Transverse colon (tissue), 4 donors: Measurements from ENCODE around the gene PRDM2. TPM values are rescaled to one million over a fixed set of nuclear protein-coding genes. Genes with fewer than 3 reads are reported as not detected.

ENCODE experiments used
- DNase-seq: peaks from one replicate; pipeline ENCODE4 v3.0.0-alpha.2; 2019
- H3K27ac ChIP-seq, 4 donors: fragments of 200-600 bp; sonication (generic); 2 replicates each; pipeline ENCODE4 v1.5.1; 2016 to 2018; ENCODE audit warnings: inconsistent platforms in 4 of 4
- H3K27me3 ChIP-seq: fragments of 200-600 bp; sonication (generic); 2 replicates; pipeline ENCODE4 v1.5.1; 2017; ENCODE audit warnings: inconsistent platforms
- H3K36me3 ChIP-seq, 4 donors: fragments of 200-600 bp; sonication (generic); 2 replicates each; pipeline ENCODE4 v1.5.1; 2017 to 2019; ENCODE audit warnings: inconsistent platforms in 4 of 4
- H3K4me1 ChIP-seq, 4 donors: fragments of 200-600 bp; sonication (generic); 2 replicates each; pipeline ENCODE4 v1.5.1; 2017 to 2020; ENCODE audit warnings: inconsistent platforms in 4 of 4
- H3K4me3 ChIP-seq, 4 donors: fragments of 200-600 bp; sonication (generic); 1 replicate in 1 of 4; 2 replicates in 3 of 4; pipeline versions ENCODE4 v1.5.1 to v1.6.1; 2017 to 2019; ENCODE audit warnings: inconsistent platforms in 4 of 4
- H3K9me3 ChIP-seq, 2 donors: fragments of 200-600 bp; sonication (generic); 2 replicates each; pipeline ENCODE4 v1.5.1; 2017 to 2019; ENCODE audit warnings: inconsistent platforms in 2 of 2
- CTCF ChIP-seq, 5 experiments: fragments of 200-600 bp in 3 of 5; fragments of 450-650 bp in 2 of 5; sonication (generic) in 3 of 5; IDR thresholded peaks; 1 replicate in 2 of 5; 2 replicates in 3 of 5; pipeline ENCODE4 v1.5.1; 2016 to 2017; ENCODE audit warnings: antibody characterized with exemption in 5 of 5, inconsistent platforms in 3 of 5, mild to moderate bottlenecking in 2 of 5, moderate library complexity in 1 of 5
- EP300 ChIP-seq: sonication (generic); formaldehyde crosslinking; IDR thresholded peaks from one replicate; pipeline ENCODE4 v1.6.1; 2017; ENCODE audit warnings: antibody characterized with exemption, low read depth
- POLR2A ChIP-seq: fragments of 450-650 bp; IDR thresholded peaks from one replicate; pipeline ENCODE4 v1.6.1; 2016; ENCODE audit warnings: antibody characterized with exemption, mild to moderate bottlenecking, moderate library complexity
- POLR2AphosphoS5 ChIP-seq, 3 donors: sonication (generic); formaldehyde crosslinking; IDR thresholded peaks; one replicate each; pipeline ENCODE4 v1.6.1; 2016; ENCODE audit warnings: antibody characterized with exemption in 3 of 3
- WGBS, 2 donors: methylation state at CpG; one replicate each; pipeline ENCODE4 v1.1.5; 2018; ENCODE audit warnings: low coverage in 1 of 2; 5-methylcytosine and 5-hydroxymethylcytosine counted together
- in situ Hi-C, 4 donors: fragments of 200-750 bp; cut with MboI; loops; one replicate each; pipeline versions ENCODE4 v1.15.0 to v1.15.1; 2017; ENCODE audit warnings: low sequenced_read_pairs in 3 of 4, low pct_ligation_motif_present in 1 of 4, low pct_unique_long_range_greater_than_20kb in 1 of 4
- intact Hi-C: fragments of 100-400 bp; cut with DNase I; formaldehyde crosslinking; loops from one replicate; pipeline ENCODE4 v1.15.1; 2023; ENCODE audit warnings: low total_unique reads
- total RNA-seq, 4 donors: library from RNA; depleted of rRNA; stranded (reverse); fragments of >200 nt; gene quantifications; one replicate each; pipeline ENCODE4 v1.1.0, GENCODE V29; 2016

PRDM2 gene
- total RNA-seq, 4 donors from 2014 or later: 27.3 to 40.5 (median 35.8) TPM

GRCh38 chr1:13769212-13769611 lies 69.2 kb downstream of the PRDM2 start:
- no peak for DNase-seq
- no peak overlapping the region for H3K27ac ChIP-seq
- H3K9me3 ChIP-seq: no peaks in the 10 kb centered on the region
- no peaks in the 10 kb centered on the region for H3K27me3 ChIP-seq
- in situ Hi-C loops: no loop called here
- H3K4me3 ChIP-seq: no peak overlapping the region
- H3K36me3 ChIP-seq: peaks cover 0 to 8% (median 2%) of the 10 kb centered on the region in 4 donors
- intact Hi-C loops: no loop called here
- no peak for TF ChIP-seq POLR2A
- TF ChIP-seq POLR2AphosphoS5 (IDR thresholded peaks at IDR 0.05): no peak
- TF ChIP-seq CTCF (IDR thresholded peaks at IDR 0.05): no peak
- TF ChIP-seq EP300: no peak
- WGBS, 2 donors: 86 to 89% methylated on average over 3 to 5 of the region's 5 CpGs
- peaks cover 0 to 25% (median 12%) of the 10 kb centered on the region in 4 donors for H3K4me1 ChIP-seq

- Histone ChIP-seq H3K27me3 (no peaks in the 10 kb centered on the region), H3K9me3 (no peaks in the 10 kb centered on the region), H3K4me1 (peaks cover 0 to 19% (median 7%) of the 10 kb centered on the region in 4 donors), H3K36me3 (peaks cover 0 to 12% (median 2%) of the 10 kb centered on the region in 4 donors), H3K27ac (no peak overlapping the region), H3K4me3 (no peak overlapping the region)
- no peak for DNase-seq
- 99 to 100% methylated on average over 1 to 5 of the region's 5 CpGs for WGBS, 2 donors
- in situ Hi-C loops (no loop called here), intact Hi-C loops (no loop called here)
- no peak for TF ChIP-seq CTCF (IDR thresholded peaks at IDR 0.05)
- TF ChIP-seq POLR2AphosphoS5 (IDR thresholded peaks at IDR 0.05): no peak
- no peak for TF ChIP-seq POLR2A
- no peak for TF ChIP-seq EP300
Observed at GRCh38 chr1:13769830-13770229, 69.8 kb downstream of the PRDM2 start.

DNA sequence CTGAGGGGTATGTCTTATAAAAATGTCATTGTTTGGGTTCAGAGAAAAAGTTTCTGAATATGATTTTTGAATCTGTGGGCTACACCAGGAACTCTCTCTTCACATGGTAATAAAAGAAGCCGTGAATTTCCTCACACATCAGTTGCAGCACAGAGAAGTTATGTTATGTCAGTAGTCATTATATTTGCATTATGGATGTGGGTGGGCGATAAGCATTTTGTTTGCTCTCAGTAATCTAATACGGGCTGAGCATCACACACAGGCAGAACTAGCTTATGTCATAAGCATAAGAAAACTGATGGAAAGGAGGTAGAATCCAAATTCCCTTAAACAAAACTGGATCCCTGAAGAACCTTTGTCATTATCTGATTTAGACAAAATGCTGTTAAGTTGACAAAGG lies 70.8 kb downstream of the PRDM2 start:
- DNase-seq: no peak
- no peaks in the 10 kb centered on the region for H3K27me3 ChIP-seq
- intact Hi-C loops: no loop called here
- in situ Hi-C loops: no loop called here
- TF ChIP-seq CTCF (IDR thresholded peaks at IDR 0.05) (no peak), EP300 (no peak), POLR2AphosphoS5 (IDR thresholded peaks at IDR 0.05) (no peak), POLR2A (no peak)
- H3K27ac ChIP-seq: no peak overlapping the region
- WGBS, 2 donors: 75 to 83% methylated on average over 2 to 3 of the region's 3 CpGs
- peaks cover 0 to 21% (median 2%) of the 10 kb centered on the region in 4 donors for H3K36me3 ChIP-seq
- H3K4me1 ChIP-seq: peaks cover 0 to 25% (median 4%) of the 10 kb centered on the region in 4 donors
- H3K9me3 ChIP-seq: no peaks in the 10 kb centered on the region
- H3K4me3 ChIP-seq: no peak overlapping the region

- TF ChIP-seq EP300 (no peak), POLR2AphosphoS5 (IDR thresholded peaks at IDR 0.05) (no peak), POLR2A (no peak), CTCF (IDR thresholded peaks at IDR 0.05) (no peak)
- H3K27ac ChIP-seq: no peak overlapping the region
- WGBS, 2 donors: 73 to 79% methylated on average over 2 to 5 of the region's 5 CpGs
- no peak overlapping the region for H3K4me3 ChIP-seq
- intact Hi-C loops (no loop called here), in situ Hi-C loops (no loop called here)
- no peaks in the 10 kb centered on the region for H3K27me3 ChIP-seq
- H3K4me1 ChIP-seq: peaks cover 0 to 22% (median 0%) of the 10 kb centered on the region in 4 donors
- peaks cover 0 to 22% (median 5%) of the 10 kb centered on the region in 4 donors for H3K36me3 ChIP-seq
- no peak for DNase-seq
- no peaks in the 10 kb centered on the region for H3K9me3 ChIP-seq
Observed at GRCh38 chr1:13771745-13772144, 71.8 kb downstream of the PRDM2 start.
